Astrocyte (in vitro differentiated cells and primary cell): ENCODE measurements around the gene FHIT.

Experiments used
- CTCF ChIP-seq: IDR thresholded peaks from 2 replicates; pipeline ENCODE4 v1.5.1; 2011; ENCODE audit warnings: low read depth, mild to moderate bottlenecking, inconsistent platforms, low read length, moderate library complexity; ENCODE audit not compliant: insufficient read depth
- EZH2 ChIP-seq: IDR thresholded peaks from 2 replicates; pipeline ENCODE4 v1.6.1; 2012; ENCODE audit warnings: mild to moderate bottlenecking, low read length, inconsistent platforms; ENCODE audit not compliant: insufficient read depth

GRCh38 chr3:60812502-60812901 is 438.8 kb downstream of the FHIT start:
- no peak for TF ChIP-seq CTCF
- TF ChIP-seq EZH2 = no peak
